ENCODE measurements around the gene TRIM2.

TRIM2 gene

DNA sequence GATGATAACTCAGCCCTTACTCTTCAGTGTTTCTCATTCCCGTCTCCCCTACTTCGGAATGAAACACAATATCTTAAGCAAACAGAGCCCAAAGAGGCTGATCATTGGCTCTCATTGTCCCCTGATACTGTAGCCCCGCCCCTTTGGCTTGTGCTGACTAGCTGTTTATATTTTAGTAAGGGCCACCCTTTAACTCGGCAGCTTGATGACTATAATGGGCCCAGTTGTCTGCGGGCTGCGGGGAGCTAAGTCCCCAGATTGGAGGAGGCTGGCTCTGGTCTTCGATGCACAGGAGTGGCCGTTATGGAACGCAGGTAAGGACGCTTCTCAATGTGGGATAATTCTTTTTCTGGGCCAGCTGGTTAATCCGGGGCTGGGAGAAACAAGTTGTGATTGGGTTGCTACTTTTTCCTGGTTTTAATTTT lies at the start of gene TRIM2:
TSS of gene TRIM2 (plus strand) at position 197 of the 425 bp plus-strand sequence. CDS start at position 285, 88 bp downstream.
- TF ChIP-seq, protein P1, sequence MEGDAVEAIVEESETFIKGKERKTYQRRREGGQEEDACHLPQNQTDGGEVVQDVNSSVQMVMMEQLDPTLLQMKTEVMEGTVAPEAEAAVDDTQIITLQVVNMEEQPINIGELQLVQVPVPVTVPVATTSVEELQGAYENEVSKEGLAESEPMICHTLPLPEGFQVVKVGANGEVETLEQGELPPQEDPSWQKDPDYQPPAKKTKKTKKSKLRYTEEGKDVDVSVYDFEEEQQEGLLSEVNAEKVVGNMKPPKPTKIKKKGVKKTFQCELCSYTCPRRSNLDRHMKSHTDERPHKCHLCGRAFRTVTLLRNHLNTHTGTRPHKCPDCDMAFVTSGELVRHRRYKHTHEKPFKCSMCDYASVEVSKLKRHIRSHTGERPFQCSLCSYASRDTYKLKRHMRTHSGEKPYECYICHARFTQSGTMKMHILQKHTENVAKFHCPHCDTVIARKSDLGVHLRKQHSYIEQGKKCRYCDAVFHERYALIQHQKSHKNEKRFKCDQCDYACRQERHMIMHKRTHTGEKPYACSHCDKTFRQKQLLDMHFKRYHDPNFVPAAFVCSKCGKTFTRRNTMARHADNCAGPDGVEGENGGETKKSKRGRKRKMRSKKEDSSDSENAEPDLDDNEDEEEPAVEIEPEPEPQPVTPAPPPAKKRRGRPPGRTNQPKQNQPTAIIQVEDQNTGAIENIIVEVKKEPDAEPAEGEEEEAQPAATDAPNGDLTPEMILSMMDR (IDR thresholded peaks at IDR 0.05; ENCODE audit: insufficient read depth, low read depth, low read length, missing control alignments): no peak
- H3K4me3 ChIP-seq (ENCODE audit: low read depth, low read length): no peak within 1 kb of the TSS
- no peak for DNase-seq (ENCODE audit: low read depth)

DNA sequence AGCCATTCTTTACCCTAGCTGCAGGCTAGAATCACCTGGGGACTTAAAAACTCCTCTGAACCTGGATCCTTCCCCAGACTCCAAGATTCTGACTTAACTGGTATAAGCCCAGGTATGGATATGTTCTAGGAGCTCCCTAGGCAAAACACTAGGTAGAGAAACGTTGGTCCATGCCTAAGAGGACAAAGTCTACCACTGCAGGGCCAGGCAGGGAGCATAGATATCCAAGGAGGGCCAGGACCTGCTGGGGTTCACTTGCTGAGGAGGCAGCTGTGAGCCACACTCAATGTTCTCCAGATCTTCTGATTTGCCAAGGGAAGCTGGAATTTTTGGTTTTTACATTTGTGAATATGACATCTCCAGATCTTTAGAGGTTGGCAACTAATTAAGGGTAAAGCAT lies 48.6 kb upstream of the TRIM2 start:
- no peak for DNase-seq (ENCODE audit: low read depth)
- TF ChIP-seq, protein P1 (IDR thresholded peaks at IDR 0.05; ENCODE audit: insufficient read depth, low read depth, low read length, missing control alignments): no peak
- H3K4me3 ChIP-seq (ENCODE audit: low read depth, low read length): no peak overlapping the region

DNA sequence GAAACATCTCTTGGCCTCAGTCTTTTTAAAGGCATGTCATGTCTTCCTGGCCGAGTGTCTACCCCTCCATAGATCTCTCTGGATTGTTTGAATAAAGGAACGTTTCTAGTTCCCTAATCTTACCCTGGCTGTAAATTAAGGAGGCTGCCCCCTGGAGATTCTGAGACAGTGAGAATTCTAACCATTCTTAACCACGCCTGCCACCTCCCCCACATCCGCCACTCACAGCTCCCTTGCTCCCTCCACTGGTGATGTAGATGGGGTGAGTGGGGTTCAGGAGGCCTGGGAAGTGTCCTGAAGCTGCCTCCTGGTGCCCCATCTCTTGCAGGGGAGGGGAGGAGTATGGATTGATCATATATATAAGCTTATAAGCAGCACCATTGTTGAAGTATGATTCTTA lies 48.0 kb upstream of the TRIM2 start:
- TF ChIP-seq, protein P1 (IDR thresholded peaks at IDR 0.05; ENCODE audit: insufficient read depth, low read depth, low read length, missing control alignments): no peak
- no peak for DNase-seq (ENCODE audit: low read depth)
- H3K4me3 ChIP-seq (ENCODE audit: low read depth, low read length): no peak overlapping the region

DNA sequence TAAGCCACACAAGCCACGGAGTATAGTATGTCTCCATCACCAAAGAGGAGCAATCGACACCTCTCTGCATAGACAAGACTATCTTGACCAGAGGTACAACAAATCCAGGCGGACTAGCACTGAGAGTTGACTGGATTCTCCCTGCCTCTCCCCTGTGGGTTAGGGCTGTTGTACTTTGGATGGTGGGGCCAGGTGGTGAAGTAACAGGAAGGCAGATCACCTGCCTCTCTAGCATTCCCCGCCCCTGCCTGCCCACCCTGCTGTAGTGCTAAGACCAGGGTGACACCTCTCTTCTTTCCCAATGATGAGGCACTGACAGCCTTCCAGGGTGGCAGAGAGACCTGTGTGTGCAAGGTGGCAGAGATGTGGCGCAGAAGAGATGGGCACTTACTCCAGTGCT lies 47.5 kb upstream of the TRIM2 start:
- no peak overlapping the region for H3K4me3 ChIP-seq (ENCODE audit: low read depth, low read length)
- no peak for DNase-seq (ENCODE audit: low read depth)

DNA sequence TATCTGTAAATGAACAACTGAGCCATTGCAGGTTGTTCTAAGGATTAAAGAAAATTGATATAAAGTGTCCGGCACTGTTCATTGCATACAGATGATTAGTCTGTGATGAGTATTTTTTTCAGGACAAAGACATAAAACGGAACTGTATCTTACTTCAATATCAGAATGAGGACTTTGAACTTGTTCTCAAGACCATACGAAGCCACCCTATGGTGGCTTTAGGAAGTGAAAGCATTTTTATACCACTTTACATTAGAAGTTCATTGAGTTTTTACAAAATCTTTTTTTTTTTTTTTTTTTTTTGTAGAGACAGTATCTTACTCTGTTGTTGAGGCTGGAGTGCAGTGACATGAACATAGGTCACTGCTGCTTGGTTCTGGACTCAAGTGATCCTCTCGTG lies 45.2 kb upstream of the TRIM2 start:
- H3K4me3 ChIP-seq (ENCODE audit: low read depth, low read length): no peak overlapping the region
- no peak for DNase-seq (ENCODE audit: low read depth)
- TF ChIP-seq, protein P1 (IDR thresholded peaks at IDR 0.05; ENCODE audit: insufficient read depth, low read depth, low read length, missing control alignments): no peak

More for the DNA sequence above, 47.5 kb upstream of the TRIM2 start:
- TF ChIP-seq, protein P1 (IDR thresholded peaks at IDR 0.05; ENCODE audit: insufficient read depth, low read depth, low read length, missing control alignments): no peak

DNA sequence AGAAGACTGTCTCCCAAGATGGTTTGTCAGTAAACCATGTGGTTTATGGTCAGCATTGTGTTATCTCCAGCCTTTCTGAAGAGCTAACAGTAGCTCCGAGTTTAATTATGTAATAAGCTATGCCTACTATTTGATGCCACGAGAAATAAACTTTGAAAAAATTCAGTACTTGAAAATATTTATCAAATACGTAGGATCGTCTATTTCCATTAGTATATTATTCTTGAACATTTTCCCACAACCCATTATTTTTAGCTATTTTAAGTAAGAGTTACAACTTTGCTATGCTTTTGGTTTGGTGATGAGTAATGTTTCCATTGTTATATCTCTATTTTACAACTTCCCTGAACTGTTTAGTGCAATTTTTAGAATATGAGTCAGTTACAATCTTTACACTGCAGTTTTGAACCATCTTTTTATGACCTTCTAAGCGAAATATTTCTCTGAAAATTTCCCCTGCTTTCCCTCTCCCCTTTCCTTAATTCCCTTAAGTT lies 44.5 kb upstream of the TRIM2 start:
- no peak for DNase-seq (ENCODE audit: low read depth)
- TF ChIP-seq, protein P1 (IDR thresholded peaks at IDR 0.05; ENCODE audit: insufficient read depth, low read depth, low read length, missing control alignments): no peak
- no peak overlapping the region for H3K4me3 ChIP-seq (ENCODE audit: low read depth, low read length)

DNA sequence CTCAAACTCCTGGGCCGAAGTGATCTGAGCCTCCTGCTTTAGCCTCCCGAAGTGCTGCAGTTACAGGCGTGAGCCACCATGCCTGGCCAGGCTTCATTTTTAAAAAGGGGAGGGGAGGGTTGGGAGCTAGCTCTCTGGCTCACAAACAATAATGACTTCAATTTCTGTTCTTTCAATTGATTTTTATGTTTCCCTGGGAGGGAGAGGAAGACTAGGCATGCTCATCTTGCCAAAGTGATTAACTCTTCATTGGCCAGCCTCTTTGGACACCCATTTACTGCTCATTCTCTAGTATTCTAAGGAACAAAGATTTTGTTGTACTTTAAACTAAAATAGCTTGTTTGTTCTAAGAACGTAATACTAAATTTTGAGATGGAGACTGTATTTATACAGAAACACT lies 43.4 kb upstream of the TRIM2 start:
- no peak for DNase-seq (ENCODE audit: low read depth)
- TF ChIP-seq, protein P1 (IDR thresholded peaks at IDR 0.05; ENCODE audit: insufficient read depth, low read depth, low read length, missing control alignments): no peak
- H3K4me3 ChIP-seq (ENCODE audit: low read depth, low read length): no peak overlapping the region
